GM12878 (cell line): ENCODE data around the gene PRMT2. TPM values are rescaled to one million over a fixed set of nuclear protein-coding genes. Genes with fewer than 3 reads are reported as not detected.

Experiments used
- ATF7 ChIP-seq: fragments of 450-650 bp; IDR thresholded peaks from 2 replicates; pipeline ENCODE4 v1.6.1; 2016; ENCODE audit warnings: low read depth, mild to moderate bottlenecking
- CHD1 ChIP-seq: IDR thresholded peaks from 2 replicates; pipeline ENCODE4 v1.6.1; 2012; ENCODE audit warnings: low read depth, low read length, improper control_type of control experiment
- GABPA ChIP-seq: IDR thresholded peaks from 2 replicates; pipeline ENCODE4 v1.6.1; 2014; ENCODE audit warnings: antibody characterized with exemption, low read depth, mild to moderate bottlenecking, inconsistent platforms
- SMAD5 ChIP-seq: IDR thresholded peaks from 2 replicates; pipeline ENCODE4 v1.6.1; 2016; ENCODE audit warnings: antibody characterized with exemption, low read depth
- SUZ12 ChIP-seq: fragments of 200-600 bp; sonication (generic); IDR thresholded peaks from one replicate; pipeline ENCODE4 v1.6.1; 2018; ENCODE audit warnings: antibody characterized with exemption, mild to moderate bottlenecking; ENCODE audit not compliant: unreplicated experiment
- TCF3 ChIP-seq: IDR thresholded peaks from 2 replicates; pipeline ENCODE4 v1.6.1; 2012; ENCODE audit warnings: low read depth, mild to moderate bottlenecking, low read length, borderline replicate concordance; ENCODE audit not compliant: insufficient read depth
- polyA plus RNA-seq, 11 experiments: library from polyadenylated mRNA; depleted of rRNA in 4 of 11; unstranded in 6 of 11; stranded (reverse) in 5 of 11; fragments of >200 nt; fragmentation: Nextera tagmentation in 4 of 11; fragmentation: Illumina TruSeq in 1 of 11; extraction: Ambion mirVana in 4 of 11; extraction: Trizol in 1 of 11; gene quantifications; 1 replicate in 1 of 11; 2 replicates in 10 of 11; pipeline versions ENCODE4 v1.2.1 to v1.2.3, GENCODE V29; 2011 to 2016; ENCODE audit warnings: inconsistent platforms in 2 of 11, missing spikeins in 2 of 11, low read depth in 1 of 11
- total RNA-seq, 4 experiments: library from RNA; depleted of rRNA in 3 of 4; stranded (reverse); fragments of >200 nt in 3 of 4; fragmentation: Illumina TruSeq in 1 of 4; extraction: Trizol in 1 of 4; gene quantifications; 2 replicates each; pipeline versions ENCODE4 v1.2.1 to v1.2.3, GENCODE V29; 2013 to 2021
- TF ChIP-seq, protein P1 (sequence below): fragments of 450-650 bp; IDR thresholded peaks from 2 replicates; pipeline ENCODE4 v1.6.1; 2017; ENCODE audit warnings: mild to moderate bottlenecking, low read depth, inconsistent platforms; ENCODE audit not compliant: poor library complexity, severe bottlenecking
- TF ChIP-seq, protein P2 (sequence below): fragments of 450-650 bp; IDR thresholded peaks from 2 replicates; pipeline ENCODE4 v1.6.1; 2017; ENCODE audit warnings: borderline replicate concordance
- TF ChIP-seq, protein P3 (sequence below): fragments of 450-650 bp; formaldehyde crosslinking; IDR thresholded peaks from 2 replicates; pipeline ENCODE4 v1.4.0; 2020; ENCODE audit warnings: mild to moderate bottlenecking, moderate library complexity
- TF ChIP-seq, protein P4 (sequence below): IDR thresholded peaks from 2 replicates; pipeline ENCODE4 v1.6.1; 2011; ENCODE audit warnings: borderline replicate concordance, low read depth, mild to moderate bottlenecking, moderate library complexity, mixed read lengths, low read length; ENCODE audit not compliant: insufficient read depth; ENCODE audit errors: extremely low read length

Gene PRMT2
- total and polyA plus RNA-seq, 10 of the 15 experiments (the other 5 are each of a cell fraction or from before 2014, with no cell fraction given), result 16.1 to 48.6 (median 36.2) TPM

DNA sequence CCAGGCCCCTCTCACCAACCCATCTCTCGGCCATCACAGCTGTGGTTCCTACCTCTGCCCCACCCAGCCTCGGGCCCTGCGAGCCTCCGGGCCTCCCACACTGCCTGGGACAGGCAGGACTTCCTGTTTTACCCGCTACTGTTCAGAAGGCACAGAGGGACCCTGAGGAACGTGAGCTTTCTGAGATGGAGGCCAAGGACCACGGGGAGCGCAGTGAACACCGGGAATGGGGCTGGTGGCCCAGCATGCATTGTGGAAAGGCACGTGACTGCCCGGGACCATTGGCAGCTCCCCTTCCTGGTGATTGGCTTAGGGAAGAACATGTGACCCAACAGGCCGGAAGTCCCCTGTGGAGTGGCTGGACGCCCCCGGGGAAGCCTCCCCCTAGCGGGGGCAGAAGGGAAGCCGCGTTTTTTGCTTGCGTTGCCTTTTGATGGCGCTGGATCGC is 37.6 kb upstream of the PRMT2 start (continued):
- TF ChIP-seq, protein P1, sequence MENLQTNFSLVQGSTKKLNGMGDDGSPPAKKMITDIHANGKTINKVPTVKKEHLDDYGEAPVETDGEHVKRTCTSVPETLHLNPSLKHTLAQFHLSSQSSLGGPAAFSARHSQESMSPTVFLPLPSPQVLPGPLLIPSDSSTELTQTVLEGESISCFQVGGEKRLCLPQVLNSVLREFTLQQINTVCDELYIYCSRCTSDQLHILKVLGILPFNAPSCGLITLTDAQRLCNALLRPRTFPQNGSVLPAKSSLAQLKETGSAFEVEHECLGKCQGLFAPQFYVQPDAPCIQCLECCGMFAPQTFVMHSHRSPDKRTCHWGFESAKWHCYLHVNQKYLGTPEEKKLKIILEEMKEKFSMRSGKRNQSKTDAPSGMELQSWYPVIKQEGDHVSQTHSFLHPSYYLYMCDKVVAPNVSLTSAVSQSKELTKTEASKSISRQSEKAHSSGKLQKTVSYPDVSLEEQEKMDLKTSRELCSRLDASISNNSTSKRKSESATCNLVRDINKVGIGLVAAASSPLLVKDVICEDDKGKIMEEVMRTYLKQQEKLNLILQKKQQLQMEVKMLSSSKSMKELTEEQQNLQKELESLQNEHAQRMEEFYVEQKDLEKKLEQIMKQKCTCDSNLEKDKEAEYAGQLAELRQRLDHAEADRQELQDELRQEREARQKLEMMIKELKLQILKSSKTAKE, result no peak
- TF ChIP-seq ATF7 (no peak), GABPA (no peak), TCF3 (no peak), CHD1 (no peak), SMAD5 (no peak), SUZ12 (no peak)
- TF ChIP-seq, protein P2, sequence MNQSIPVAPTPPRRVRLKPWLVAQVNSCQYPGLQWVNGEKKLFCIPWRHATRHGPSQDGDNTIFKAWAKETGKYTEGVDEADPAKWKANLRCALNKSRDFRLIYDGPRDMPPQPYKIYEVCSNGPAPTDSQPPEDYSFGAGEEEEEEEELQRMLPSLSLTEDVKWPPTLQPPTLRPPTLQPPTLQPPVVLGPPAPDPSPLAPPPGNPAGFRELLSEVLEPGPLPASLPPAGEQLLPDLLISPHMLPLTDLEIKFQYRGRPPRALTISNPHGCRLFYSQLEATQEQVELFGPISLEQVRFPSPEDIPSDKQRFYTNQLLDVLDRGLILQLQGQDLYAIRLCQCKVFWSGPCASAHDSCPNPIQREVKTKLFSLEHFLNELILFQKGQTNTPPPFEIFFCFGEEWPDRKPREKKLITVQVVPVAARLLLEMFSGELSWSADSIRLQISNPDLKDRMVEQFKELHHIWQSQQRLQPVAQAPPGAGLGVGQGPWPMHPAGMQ, result no peak
- TF ChIP-seq, protein P3, sequence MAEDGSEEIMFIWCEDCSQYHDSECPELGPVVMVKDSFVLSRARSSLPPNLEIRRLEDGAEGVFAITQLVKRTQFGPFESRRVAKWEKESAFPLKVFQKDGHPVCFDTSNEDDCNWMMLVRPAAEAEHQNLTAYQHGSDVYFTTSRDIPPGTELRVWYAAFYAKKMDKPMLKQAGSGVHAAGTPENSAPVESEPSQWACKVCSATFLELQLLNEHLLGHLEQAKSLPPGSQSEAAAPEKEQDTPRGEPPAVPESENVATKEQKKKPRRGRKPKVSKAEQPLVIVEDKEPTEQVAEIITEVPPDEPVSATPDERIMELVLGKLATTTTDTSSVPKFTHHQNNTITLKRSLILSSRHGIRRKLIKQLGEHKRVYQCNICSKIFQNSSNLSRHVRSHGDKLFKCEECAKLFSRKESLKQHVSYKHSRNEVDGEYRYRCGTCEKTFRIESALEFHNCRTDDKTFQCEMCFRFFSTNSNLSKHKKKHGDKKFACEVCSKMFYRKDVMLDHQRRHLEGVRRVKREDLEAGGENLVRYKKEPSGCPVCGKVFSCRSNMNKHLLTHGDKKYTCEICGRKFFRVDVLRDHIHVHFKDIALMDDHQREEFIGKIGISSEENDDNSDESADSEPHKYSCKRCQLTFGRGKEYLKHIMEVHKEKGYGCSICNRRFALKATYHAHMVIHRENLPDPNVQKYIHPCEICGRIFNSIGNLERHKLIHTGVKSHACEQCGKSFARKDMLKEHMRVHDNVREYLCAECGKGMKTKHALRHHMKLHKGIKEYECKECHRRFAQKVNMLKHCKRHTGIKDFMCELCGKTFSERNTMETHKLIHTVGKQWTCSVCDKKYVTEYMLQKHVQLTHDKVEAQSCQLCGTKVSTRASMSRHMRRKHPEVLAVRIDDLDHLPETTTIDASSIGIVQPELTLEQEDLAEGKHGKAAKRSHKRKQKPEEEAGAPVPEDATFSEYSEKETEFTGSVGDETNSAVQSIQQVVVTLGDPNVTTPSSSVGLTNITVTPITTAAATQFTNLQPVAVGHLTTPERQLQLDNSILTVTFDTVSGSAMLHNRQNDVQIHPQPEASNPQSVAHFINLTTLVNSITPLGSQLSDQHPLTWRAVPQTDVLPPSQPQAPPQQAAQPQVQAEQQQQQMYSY (CRISPR knock-in tag), result no peak
- TF ChIP-seq, protein P4, sequence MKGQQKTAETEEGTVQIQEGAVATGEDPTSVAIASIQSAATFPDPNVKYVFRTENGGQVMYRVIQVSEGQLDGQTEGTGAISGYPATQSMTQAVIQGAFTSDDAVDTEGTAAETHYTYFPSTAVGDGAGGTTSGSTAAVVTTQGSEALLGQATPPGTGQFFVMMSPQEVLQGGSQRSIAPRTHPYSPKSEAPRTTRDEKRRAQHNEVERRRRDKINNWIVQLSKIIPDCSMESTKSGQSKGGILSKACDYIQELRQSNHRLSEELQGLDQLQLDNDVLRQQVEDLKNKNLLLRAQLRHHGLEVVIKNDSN, result peak; percentile 35
